HAP-1 (cell line): ENCODE results near the gene CCDC27.
"Not testable (repeated sequence)": the region's sequence is repeated elsewhere in the genome, so short reads cannot be mapped to it uniquely, and the experiment has no call there.

Experiments used
- DNase-seq, 2 experiments: peaks; one replicate each; pipeline ENCODE4 v3.0.0-alpha.2; 2016 to 2020; ENCODE audit warnings: low spot score in 2 of 2
- H3K27me3 ChIP-seq: fragments of 250-450 bp; sonication (Bioruptor Pico); 2 replicates; pipeline ENCODE4 v1.5.1; 2020; ENCODE audit warnings: low read depth, mild to moderate bottlenecking, moderate library complexity
- H3K36me3 ChIP-seq: fragments of 250-450 bp; sonication (Bioruptor Pico); replicated peaks from 2 replicates; pipeline ENCODE4 v1.5.1; 2020; ENCODE audit warnings: mild to moderate bottlenecking
- H3K4me1 ChIP-seq: fragments of 250-450 bp; sonication (Bioruptor Pico); 2 replicates; pipeline ENCODE4 v1.5.1; 2020; ENCODE audit warnings: mild to moderate bottlenecking
- H3K4me3 ChIP-seq: fragments of 250-450 bp; sonication (Bioruptor Pico); 2 replicates; pipeline ENCODE4 v1.5.1; 2020; ENCODE audit warnings: mild to moderate bottlenecking, moderate library complexity
- H3K9me3 ChIP-seq: fragments of 250-450 bp; sonication (Bioruptor Pico); 2 replicates; pipeline ENCODE4 v1.5.1; 2020; ENCODE audit warnings: mild to moderate bottlenecking, moderate library complexity
- in situ Hi-C: fragments of 300-500 bp; cut with MboI; formaldehyde crosslinking; loops from 3 replicates; pipeline ENCODE4 v1.14.3; 2020; ENCODE audit warnings: low sequenced_read_pairs, inconsistent platforms, mixed read lengths

The CCDC27 gene

GRCh38 chr1:3786468-3787348 lies 34.5 kb downstream of the CCDC27 start:
- Histone ChIP-seq H3K4me1 (no peaks in the 10 kb centered on the region), H3K27me3 (no peaks in the 10 kb centered on the region), H3K36me3 (peaks cover 40% of the 10 kb centered on the region), H3K9me3 (no peaks in the 10 kb centered on the region), H3K4me3 (no peak overlapping the region)
- DNase-seq: no peak
- in situ Hi-C loops: no loop called here

DNA sequence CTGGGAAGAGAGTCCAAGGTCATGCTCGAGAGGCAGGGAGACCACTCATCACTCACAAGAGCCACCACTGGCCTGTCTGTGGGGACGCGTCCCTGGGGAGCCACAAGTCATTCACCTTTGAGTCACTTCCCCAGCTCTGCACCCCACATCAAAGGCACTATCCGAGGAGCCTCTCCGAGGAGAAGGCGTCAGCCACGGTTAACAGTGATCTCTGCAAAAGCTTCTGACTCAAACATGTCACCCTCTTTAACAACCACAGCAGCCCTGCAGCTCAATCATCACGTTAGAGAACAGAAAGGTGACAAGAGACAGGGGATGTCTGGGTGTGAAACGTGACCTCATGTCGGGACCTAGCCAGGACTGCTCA lies 35.1 kb downstream of the CCDC27 start:
- Histone ChIP-seq H3K9me3 (no peaks in the 10 kb centered on the region), H3K4me3 (no peak overlapping the region), H3K4me1 (no peaks in the 10 kb centered on the region), H3K36me3 (peaks cover 35% of the 10 kb centered on the region), H3K27me3 (no peaks in the 10 kb centered on the region)
- no peak for DNase-seq
- in situ Hi-C loops: no loop called here

GRCh38 chr1:3787745-3788605 lies 35.7 kb downstream of the CCDC27 start:
- in situ Hi-C loops: no loop called here

GRCh38 chr1:3788756-3789420 lies 36.6 kb downstream of the CCDC27 start:
- DNase-seq: no peak
- Histone ChIP-seq H3K4me3 (no peak overlapping the region), H3K27me3 (no peaks in the 10 kb centered on the region), H3K36me3 (peaks cover 27% of the 10 kb centered on the region), H3K4me1 (peaks cover 7% of the 10 kb centered on the region), H3K9me3 (no peaks in the 10 kb centered on the region)
- in situ Hi-C loops: no loop called here

More at GRCh38 chr1:3787745-3788605, 35.7 kb downstream of the CCDC27 start:
- Histone ChIP-seq H3K9me3 (no peaks in the 10 kb centered on the region), H3K27me3 (no peaks in the 10 kb centered on the region), H3K4me3 (no peak overlapping the region), H3K36me3 (peaks cover 32% of the 10 kb centered on the region), H3K4me1 (peaks cover 3% of the 10 kb centered on the region)
- no peak for DNase-seq

DNA sequence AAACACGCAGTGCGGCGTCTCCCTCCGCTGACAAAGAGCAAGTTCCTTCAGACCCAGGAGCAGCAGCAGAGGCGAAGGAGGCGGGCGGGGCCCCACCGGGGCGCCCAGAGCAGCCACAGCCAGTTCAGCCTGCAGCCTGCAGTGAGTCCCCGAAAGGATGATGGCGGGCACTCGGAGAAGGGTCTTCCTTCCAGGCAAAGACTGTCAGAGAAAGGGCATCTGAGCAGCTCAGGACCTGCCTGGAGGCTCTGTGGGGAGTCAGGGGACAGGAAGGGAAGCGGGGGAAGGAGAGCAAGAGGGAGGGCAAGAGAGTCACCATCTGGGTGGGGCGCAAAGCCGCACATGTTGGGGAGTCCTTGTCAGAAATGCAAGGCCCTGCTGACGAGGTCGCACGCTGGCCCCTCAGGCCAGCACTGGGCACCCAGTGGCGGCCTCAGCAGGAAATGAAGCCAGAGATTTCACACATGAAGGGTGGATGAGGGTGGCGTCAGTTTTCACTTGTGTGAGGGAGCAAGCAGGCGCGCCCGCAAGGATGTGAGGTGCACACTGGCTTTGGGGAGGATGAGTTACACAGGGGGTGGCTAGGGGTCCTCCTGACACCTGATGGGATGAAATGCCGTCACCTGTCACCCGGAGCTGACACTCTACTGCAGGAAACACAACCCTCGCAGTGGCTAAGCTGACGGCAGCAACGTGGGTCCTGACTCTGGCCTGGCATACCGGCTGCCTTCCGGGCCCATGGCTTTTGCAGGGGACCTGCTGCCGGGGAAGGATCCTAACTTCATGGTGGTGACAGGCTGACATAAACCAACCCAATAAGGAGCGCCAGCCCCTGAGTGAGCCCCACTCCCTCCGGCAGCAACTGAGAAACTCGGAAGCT lies 37.4 kb downstream of the CCDC27 start:
- Histone ChIP-seq H3K36me3 (peaks cover 19% of the 10 kb centered on the region), H3K4me1 (peaks cover 15% of the 10 kb centered on the region)

DNA sequence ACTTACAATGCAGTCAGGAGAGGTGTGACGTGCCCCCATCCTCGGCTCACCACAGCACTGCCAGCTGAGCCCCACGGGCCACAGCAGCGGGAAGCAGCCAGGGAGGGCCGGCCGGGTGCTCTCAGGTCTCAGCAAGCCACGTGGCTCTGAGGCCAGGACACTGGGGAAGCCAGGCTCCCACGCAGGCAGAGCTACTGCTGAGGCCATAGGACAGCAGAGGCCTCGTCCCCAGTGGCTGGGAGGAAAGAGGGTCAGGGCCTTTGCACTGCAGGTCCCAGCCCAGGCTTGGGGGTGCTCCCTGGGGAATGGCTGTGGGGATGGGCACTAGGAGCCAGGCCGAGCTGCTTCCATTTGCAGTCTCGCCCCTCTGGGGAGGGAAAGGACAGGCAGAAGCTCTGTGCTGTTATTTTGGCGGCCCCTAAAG lies 38.3 kb downstream of the CCDC27 start:
- H3K4me1 ChIP-seq: peaks cover 19% of the 10 kb centered on the region
- no peak for DNase-seq
- H3K27me3 ChIP-seq: no peaks in the 10 kb centered on the region
- H3K36me3 ChIP-seq: peaks cover 11% of the 10 kb centered on the region
- in situ Hi-C loops: no loop called here
- H3K4me3 ChIP-seq: no peak overlapping the region
- no peaks in the 10 kb centered on the region for H3K9me3 ChIP-seq

More for the DNA sequence above, 37.4 kb downstream of the CCDC27 start:
- in situ Hi-C loops: no loop called here
- no peak for DNase-seq
- H3K9me3 ChIP-seq: no peaks in the 10 kb centered on the region
- H3K4me3 ChIP-seq: no peak overlapping the region
- H3K27me3 ChIP-seq: no peaks in the 10 kb centered on the region

- Histone ChIP-seq H3K9me3 (no peaks in the 10 kb centered on the region), H3K4me1 (peaks cover 19% of the 10 kb centered on the region), H3K27me3 (no peaks in the 10 kb centered on the region), H3K36me3 (peaks cover 8% of the 10 kb centered on the region), H3K4me3 (no peak overlapping the region)
- in situ Hi-C loops: no loop called here
- DNase-seq: no peak
Measured at GRCh38 chr1:3790952-3791351, 38.7 kb downstream of the CCDC27 start.

- Histone ChIP-seq H3K9me3 (no peaks in the 10 kb centered on the region), H3K36me3 (no peaks in the 10 kb centered on the region; the same call in 1 of the 2 replicates), H3K4me3 (peak overlapping the region; percentile 55), H3K27me3 (no peaks in the 10 kb centered on the region), H3K4me1 (peaks cover 27% of the 10 kb centered on the region)
- DNase-seq: peak in 1 of 2 experiments; percentile 19
- in situ Hi-C loops: no loop called here
Measured at GRCh38 chr1:3795453-3796214, 43.4 kb downstream of the CCDC27 start.

DNA sequence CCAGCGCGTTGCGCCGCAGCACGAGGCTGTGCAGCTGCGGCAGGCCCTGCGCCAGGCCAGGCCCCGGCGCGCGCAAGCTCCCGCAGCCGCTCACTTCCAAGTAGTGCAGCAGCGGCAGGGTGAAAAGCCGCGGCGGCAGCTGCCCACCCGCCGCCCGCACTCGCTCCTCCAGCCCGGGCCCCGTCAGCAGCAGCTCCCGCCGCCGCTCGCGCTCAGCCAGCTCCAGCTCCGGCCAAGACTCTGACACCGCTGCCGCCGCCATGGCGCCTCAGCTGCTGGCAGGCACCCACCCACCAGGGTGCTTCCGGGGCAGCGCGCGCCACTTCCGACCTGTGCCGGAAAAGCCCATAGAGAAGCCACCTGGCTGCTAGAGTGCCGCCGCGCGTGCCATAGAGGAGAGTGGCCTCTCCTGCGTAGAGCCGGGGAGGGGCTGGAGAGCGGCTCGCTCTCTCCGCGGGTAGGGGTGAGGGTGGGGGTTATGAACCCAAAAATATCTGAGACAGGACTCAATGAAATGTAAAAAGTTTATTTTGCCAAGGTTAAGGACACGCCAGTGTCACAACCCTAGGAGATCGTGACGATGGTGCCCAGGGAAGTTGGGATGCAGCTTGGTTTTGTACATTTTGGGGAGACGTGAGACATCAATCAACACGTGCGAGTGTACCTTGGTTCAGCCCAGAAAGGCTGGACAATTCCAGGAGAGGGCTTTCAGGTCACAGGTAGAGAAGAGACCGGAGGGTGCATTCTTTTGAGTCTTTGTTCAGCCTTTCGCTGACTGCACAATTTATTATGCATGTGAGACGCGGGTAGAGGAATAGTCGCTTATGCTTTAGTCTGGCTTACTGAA lies 44.2 kb downstream of the CCDC27 start, which contains the start of gene LRRC47:
LRRC47 (minus strand) TSS at position 284 of the 847 bp plus-strand sequence; CDS start at position 262, 22 bp downstream.
- no peaks in the 10 kb centered on the region; the same call in 1 of the 2 replicates for H3K36me3 ChIP-seq
- peak within 1 kb of the TSS; percentile 55 for H3K4me3 ChIP-seq
- H3K4me1 ChIP-seq: peaks cover 27% of the 10 kb centered on the region
- in situ Hi-C loops: no loop called here
- peak; percentile 89 to 95 for DNase-seq
- no peaks in the 10 kb centered on the region for H3K27me3 ChIP-seq
- H3K9me3 ChIP-seq: no peaks in the 10 kb centered on the region

GRCh38 chr1:3799976-3800685 lies 47.9 kb downstream of the CCDC27 start:
- Histone ChIP-seq H3K4me1 (peaks cover 10% of the 10 kb centered on the region), H3K9me3 (no peaks in the 10 kb centered on the region), H3K4me3 (no peak overlapping the region), H3K36me3 (no peaks in the 10 kb centered on the region), H3K27me3 (no peaks in the 10 kb centered on the region)
- DNase-seq: no peak
- in situ Hi-C loops: no loop called here

DNA sequence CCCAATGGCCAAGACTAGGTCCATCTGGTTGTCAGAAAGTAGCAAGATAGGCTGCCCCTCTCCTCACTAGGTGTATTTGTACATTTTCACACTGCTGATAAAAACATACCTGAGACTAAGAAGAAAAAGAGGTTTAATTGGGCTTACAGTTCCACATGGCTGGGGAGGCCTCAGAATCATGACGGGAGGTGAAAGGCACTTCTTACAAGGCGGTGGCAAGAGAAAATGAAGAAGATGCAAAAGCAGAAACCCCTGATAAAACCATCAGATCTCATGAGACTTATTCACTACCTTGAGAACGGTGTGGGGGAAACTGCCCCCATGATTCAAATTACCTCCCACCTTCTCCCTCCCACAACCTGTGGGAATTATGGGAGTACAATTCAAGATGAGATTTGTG lies 48.5 kb downstream of the CCDC27 start:
- H3K36me3 ChIP-seq, DNase-seq, H3K4me3 ChIP-seq, in situ Hi-C loops, H3K4me1 ChIP-seq, H3K27me3 ChIP-seq, H3K9me3 ChIP-seq: not testable (repeated sequence)
